IMR-90 (cell line): ENCODE measurements around the gene GALNT14. TPM values are rescaled to one million over a fixed set of nuclear protein-coding genes. Genes with fewer than 3 reads are reported as not detected.

Experiments used
- ATAC-seq: fragments of 200-7000 bp; cut with Tn5 transposase; 2 replicates; pipeline ENCODE4 v1.9.1; 2020; ENCODE audit warnings: low read depth, mild to moderate bottlenecking, moderate library complexity
- BruUV-seq: library from RNA; stranded (reverse); fragments of 400-500 nt; replicated peaks from 2 replicates; lab custom pipeline; 2021; lab: Mats Ljungman, UMichigan
- CTCF ChIA-PET: fragments of 300-600 bp; formaldehyde crosslinking; extraction: SDS; loops from one replicate; lab custom pipeline; 2021; ENCODE audit warnings: antibody characterized with exemption; lab: Yijun Ruan, JAX
- POLR2A ChIA-PET: fragments of 300-600 bp; sonication (Branson Sonifier 250); formaldehyde crosslinking; loops from one replicate; lab custom pipeline; 2022; ENCODE audit warnings: antibody characterized with exemption; ENCODE audit not compliant: unreplicated experiment; lab: Charles Lee
- DNase-seq: peaks from one replicate; pipeline ENCODE4 v3.0.0; 2013
- H2AFZ ChIP-seq: replicated peaks from 2 replicates; pipeline ENCODE3; 2013; ENCODE audit warnings: low read length, mild to moderate bottlenecking; ENCODE audit not compliant: poor library complexity
- H2AK5ac ChIP-seq: 2 replicates; pipeline ENCODE4 v1.6.1; 2013; ENCODE audit warnings: low read depth, low read length, inconsistent platforms
- H2AK9ac ChIP-seq: replicated peaks from 2 replicates; pipeline ENCODE3; 2013; ENCODE audit warnings: mild to moderate bottlenecking, low read depth, low read length, moderate library complexity; ENCODE audit not compliant: poor library complexity
- H2BK120ac ChIP-seq: 2 replicates; pipeline ENCODE4 v1.6.1; 2013; ENCODE audit warnings: low read depth, low read length, inconsistent platforms
- H2BK15ac ChIP-seq: 3 replicates; pipeline ENCODE4 v1.6.1; 2013; ENCODE audit warnings: low read depth, low read length, inconsistent platforms
- H2BK20ac ChIP-seq: 2 replicates; pipeline ENCODE4 v1.6.1; 2013; ENCODE audit warnings: low read depth, mild to moderate bottlenecking, inconsistent platforms, low read length, moderate library complexity
- H2BK5ac ChIP-seq: 2 replicates; pipeline ENCODE4 v1.6.1; 2013; ENCODE audit warnings: mild to moderate bottlenecking, low read depth, low read length, inconsistent platforms; ENCODE audit not compliant: poor library complexity, severe bottlenecking
- H3K14ac ChIP-seq: replicated peaks from 2 replicates; pipeline ENCODE4 v1.6.1; 2013; ENCODE audit warnings: low read depth, low read length, inconsistent platforms
- H3K18ac ChIP-seq: 2 replicates; pipeline ENCODE4 v1.6.1; 2013; ENCODE audit warnings: low read depth, low read length, control low read depth
- H3K23ac ChIP-seq: 2 replicates; pipeline ENCODE4 v1.6.1; 2013; ENCODE audit warnings: low read depth, low read length, inconsistent platforms
- H3K27ac ChIP-seq: 2 replicates; pipeline ENCODE4 v1.5.1; 2013; ENCODE audit warnings: mild to moderate bottlenecking, control low read depth, low read length; ENCODE audit not compliant: insufficient read depth
- H3K27me3 ChIP-seq: 2 replicates; pipeline ENCODE4 v1.6.1; 2013; ENCODE audit warnings: low read length; ENCODE audit not compliant: control insufficient read depth, insufficient read depth
- H3K36me3 ChIP-seq: 2 replicates; pipeline ENCODE4 v1.6.1; 2013; ENCODE audit warnings: low read length, mixed read lengths; ENCODE audit not compliant: control insufficient read depth, insufficient read depth
- H3K4ac ChIP-seq: 2 replicates; pipeline ENCODE4 v1.6.1; 2013; ENCODE audit warnings: low read depth, low read length, inconsistent platforms
- H3K4me1 ChIP-seq: 2 replicates; pipeline ENCODE4 v1.6.1; 2013; ENCODE audit warnings: low read length, mixed read lengths; ENCODE audit not compliant: control insufficient read depth, insufficient read depth
- H3K4me2 ChIP-seq: 2 replicates; pipeline ENCODE4 v1.6.1; 2013; ENCODE audit warnings: low read depth, mild to moderate bottlenecking, control low read depth, low read length, moderate library complexity
- H3K4me3 ChIP-seq: 2 replicates; pipeline ENCODE4 v1.5.1; 2013; ENCODE audit warnings: low read depth, mild to moderate bottlenecking, control low read depth, low read length, moderate library complexity; ENCODE audit not compliant: insufficient read depth
- H3K56ac ChIP-seq: 2 replicates; pipeline ENCODE4 v1.6.1; 2013; ENCODE audit warnings: low read length, inconsistent platforms; ENCODE audit not compliant: insufficient read depth; ENCODE audit errors: extremely low read depth
- H3K79me1 ChIP-seq, 2 experiments: 2 replicates each; pipeline ENCODE4 v1.6.1; 2013; ENCODE audit warnings: low read length in 2 of 2, inconsistent platforms in 1 of 2, low read depth in 1 of 2
- H3K9ac ChIP-seq: 2 replicates; pipeline ENCODE4 v1.6.1; 2013; ENCODE audit warnings: low read depth, low read length, control low read depth
- H3K9me1 ChIP-seq: 2 replicates; pipeline ENCODE4 v1.6.1; 2013; ENCODE audit warnings: low read length, inconsistent platforms; ENCODE audit not compliant: insufficient read depth
- H3K9me3 ChIP-seq: 2 replicates; pipeline ENCODE4 v1.6.1; 2013; ENCODE audit warnings: low read length; ENCODE audit not compliant: control insufficient read depth, insufficient read depth
- H4K20me1 ChIP-seq: 2 replicates; pipeline ENCODE4 v1.6.1; 2013; ENCODE audit warnings: low read length, inconsistent platforms; ENCODE audit not compliant: insufficient read depth
- H4K5ac ChIP-seq: 2 replicates; pipeline ENCODE4 v1.6.1; 2013; ENCODE audit warnings: mild to moderate bottlenecking, low read depth, low read length, control low read depth
- H4K8ac ChIP-seq, 2 experiments: 2 replicates each; pipeline ENCODE4 v1.6.1; 2013; ENCODE audit warnings: low read depth in 2 of 2, low read length in 2 of 2, control low read depth in 1 of 2, inconsistent platforms in 1 of 2
- H4K91ac ChIP-seq: 2 replicates; pipeline ENCODE4 v1.6.1; 2013; ENCODE audit warnings: low read depth, low read length, inconsistent platforms; ENCODE audit not compliant: insufficient read depth
- BHLHE40 ChIP-seq: fragments of 150-350 bp; IDR thresholded peaks from 2 replicates; pipeline ENCODE4 v1.6.1; 2016; ENCODE audit warnings: mild to moderate bottlenecking, low read depth, low read length
- CEBPB ChIP-seq: IDR thresholded peaks from 2 replicates; pipeline ENCODE4 v1.6.1; 2012; ENCODE audit warnings: low read depth, low read length, improper control_type of control experiment
- CHD1 ChIP-seq: IDR thresholded peaks from 2 replicates; pipeline ENCODE4 v1.6.1; 2012; ENCODE audit warnings: low read depth, low read length, improper control_type of control experiment
- CTCF ChIP-seq: conservative IDR thresholded peaks from 2 replicates; pipeline ENCODE4 v1.5.1; 2012; ENCODE audit warnings: mild to moderate bottlenecking, low read depth, low read length, improper control_type of control experiment
- FOS ChIP-seq: fragments of 150-350 bp; IDR thresholded peaks from 2 replicates; pipeline ENCODE4 v1.6.1; 2016; ENCODE audit warnings: low read depth, low read length
- MAFK ChIP-seq: IDR thresholded peaks from 2 replicates; pipeline ENCODE4 v1.6.1; 2012; ENCODE audit warnings: low read depth, low read length, improper control_type of control experiment
- MAZ ChIP-seq: IDR thresholded peaks from 2 replicates; pipeline ENCODE4 v1.6.1; 2012; ENCODE audit warnings: low read depth, mild to moderate bottlenecking, low read length, improper control_type of control experiment, moderate library complexity, borderline replicate concordance
- MXI1 ChIP-seq: IDR thresholded peaks from 2 replicates; pipeline ENCODE4 v1.6.1; 2012; ENCODE audit warnings: low read depth, mild to moderate bottlenecking, low read length, moderate library complexity, borderline replicate concordance
- NFE2L2 ChIP-seq: fragments of 150-350 bp; IDR thresholded peaks from 2 replicates; pipeline ENCODE4 v1.6.1; 2016; ENCODE audit warnings: low read depth, mild to moderate bottlenecking, low read length
- POLR2A ChIP-seq: IDR thresholded peaks from 2 replicates; pipeline ENCODE4 v1.6.1; 2012; ENCODE audit warnings: mild to moderate bottlenecking, low read depth, low read length
- RAD21 ChIP-seq: IDR thresholded peaks from 2 replicates; pipeline ENCODE4 v1.6.1; 2012; ENCODE audit warnings: low read length, improper control_type of control experiment
- RFX5 ChIP-seq: IDR thresholded peaks from 2 replicates; pipeline ENCODE4 v1.8.0; 2012; ENCODE audit warnings: low read depth, mild to moderate bottlenecking, low read length, moderate library complexity
- WGBS, 2 experiments: methylation state at CpG; one replicate each; pipeline versions ENCODE4 v1.1.5 to v1.1.7; 2013; ENCODE audit warnings: missing lambda C conversion rate in 2 of 2; ENCODE audit not compliant: insufficient read length in 1 of 2; ENCODE audit errors: extremely low coverage in 2 of 2; 5-methylcytosine and 5-hydroxymethylcytosine counted together
- dilution Hi-C: fragments of 300-500 bp; cut with HindIII; formaldehyde crosslinking; loops from one replicate; pipeline ENCODE4 v1.14.3; 2018; ENCODE audit warnings: low sequenced_read_pairs; ENCODE audit not compliant: unreplicated experiment
- in situ Hi-C: fragments of 300-500 bp; cut with MboI; formaldehyde crosslinking; loops from 3 replicates; pipeline ENCODE4 v1.14.3; 2019; ENCODE audit warnings: low sequenced_read_pairs, inconsistent platforms, mixed read lengths
- intact Hi-C: fragments of 100-400 bp; cut with micrococcal nuclease; formaldehyde crosslinking; loops from 2 replicates; pipeline ENCODE4 v1.10.0; 2022
- polyA plus RNA-seq, 3 experiments: library from polyadenylated mRNA; depleted of rRNA; stranded (reverse); fragments of >200 nt; gene quantifications; 2 replicates each; pipeline ENCODE4 v1.2.3, GENCODE V29; 2012; ENCODE audit warnings: low replicate concordance in 1 of 3
- total RNA-seq: library from RNA; depleted of rRNA; stranded (reverse); fragments of >200 nt; gene quantifications from 2 replicates; pipeline ENCODE4 v1.2.3, GENCODE V29; 2012

Gene GALNT14
- total and polyA plus RNA-seq, 2 of the 4 experiments (the other 2 are of a cell fraction), result 0.15 to 0.18 TPM

- intact Hi-C loops, result no loop called here
- dilution Hi-C loops, result no loop called here
- H2BK15ac ChIP-seq, result no peak overlapping the region
- no peak overlapping the region for H2AFZ ChIP-seq
- ChIA-PET POLR2A (no interaction called here), CTCF (no interaction called here)
- H3K23ac ChIP-seq, result no peak overlapping the region
- H3K4ac ChIP-seq, result no peak overlapping the region
- H3K9me1 ChIP-seq, result no peaks in the 10 kb centered on the region
- H2BK5ac ChIP-seq, result no peak overlapping the region
- no peak overlapping the region for H4K5ac ChIP-seq
- in situ Hi-C loops, result no loop called here
- no peak overlapping the region for H2AK9ac ChIP-seq
- no peak overlapping the region for H3K27ac ChIP-seq
- H3K4me2 ChIP-seq, result no peak overlapping the region
- no peaks in the 10 kb centered on the region for H4K20me1 ChIP-seq
- H4K91ac ChIP-seq, result no peak overlapping the region
- H3K4me1 ChIP-seq, result no peaks in the 10 kb centered on the region
- no peak overlapping the region for H3K18ac ChIP-seq
- WGBS, 2 experiments, result 0% methylated on average over 1 of the region's 5 CpGs; no CpG with 5 or more reads in 1 of the 2 experiments
- no peak overlapping the region for H3K4me3 ChIP-seq
- no peak overlapping the region for H3K14ac ChIP-seq
- no peak overlapping the region for H2AK5ac ChIP-seq
- TF ChIP-seq NFE2L2 (no peak), CHD1 (no peak), CTCF (no peak), MXI1 (no peak), FOS (no peak), MAZ (no peak), RAD21 (no peak), RFX5 (no peak), CEBPB (no peak), POLR2A (no peak), MAFK (no peak), BHLHE40 (no peak)
- no peaks in the 10 kb centered on the region for H3K36me3 ChIP-seq
- H3K9me3 ChIP-seq, result no peaks in the 10 kb centered on the region
- no peaks in the 10 kb centered on the region for H3K27me3 ChIP-seq
- no peak for ATAC-seq
- no peak for DNase-seq
- no peak overlapping the region for H3K56ac ChIP-seq
- H2BK20ac ChIP-seq, result no peak overlapping the region
- H3K79me1 ChIP-seq, result no peaks in the 10 kb centered on the region
- no TSS peak for BruUV-seq
- H2BK120ac ChIP-seq, result no peak overlapping the region
- no peak overlapping the region for H3K9ac ChIP-seq
- H4K8ac ChIP-seq, result no peak overlapping the region
Observed at GRCh38 chr2:30900381-30900780, 237.9 kb downstream of the GALNT14 start.
